Neural crest cell (in vitro differentiated cells): ENCODE measurements around the gene TCL1B. TPM values are rescaled to one million over a fixed set of nuclear protein-coding genes. Genes with fewer than 3 reads are reported as not detected.

Source experiments
- DNase-seq: peaks from one replicate; pipeline ENCODE4 v3.0.0; 2021; ENCODE audit warnings: low read depth, mixed read lengths, low spot score
- H3K27ac Mint-ChIP-seq: one replicate; pipeline ENCODE4 v1.8.0; 2021; ENCODE audit warnings: mild to moderate bottlenecking, mixed read lengths; ENCODE audit not compliant: unreplicated experiment
- H3K27me3 Mint-ChIP-seq: 2 replicates; pipeline ENCODE4 v1.8.0; 2021; ENCODE audit warnings: low read depth, mild to moderate bottlenecking, mixed read lengths
- H3K36me3 Mint-ChIP-seq: 2 replicates; pipeline ENCODE4 v1.8.0; 2021; ENCODE audit warnings: low read depth, mild to moderate bottlenecking, mixed read lengths
- H3K4me1 Mint-ChIP-seq: 2 replicates; pipeline ENCODE4 v1.8.0; 2021; ENCODE audit warnings: mixed read lengths
- H3K4me3 Mint-ChIP-seq: one replicate; pipeline ENCODE4 v1.8.0; 2021; ENCODE audit warnings: mild to moderate bottlenecking, mixed read lengths
- H3K9me3 Mint-ChIP-seq: 2 replicates; pipeline ENCODE4 v1.8.0; 2021; ENCODE audit warnings: mixed read lengths
- CTCF ChIP-seq: fragments of 200-600 bp; sonication (generic); conservative IDR thresholded peaks from 2 replicates; pipeline ENCODE4 v1.5.0; 2021; ENCODE audit warnings: antibody characterized with exemption, mild to moderate bottlenecking
- total RNA-seq: library from RNA; stranded (reverse); gene quantifications from 2 replicates; pipeline ENCODE4 v1.2.1, GENCODE V29; 2021

The TCL1B gene
- total RNA-seq, 1 donor from 2014 or later = not detected

- H3K4me3 Mint-ChIP-seq = no peak overlapping the region
- H3K9me3 Mint-ChIP-seq = peaks cover 4% of the 10 kb centered on the region
- no peak overlapping the region for H3K27ac Mint-ChIP-seq
- H3K36me3 Mint-ChIP-seq = no peaks in the 10 kb centered on the region
- no peak for DNase-seq
- H3K4me1 Mint-ChIP-seq = no peaks in the 10 kb centered on the region
- no peak for TF ChIP-seq CTCF
- H3K27me3 Mint-ChIP-seq = no peaks in the 10 kb centered on the region
Measured at GRCh38 chr14:95711476-95712176, 25.4 kb downstream of the TCL1B start.

- TF ChIP-seq CTCF = no peak
- no peak for DNase-seq
- Mint-ChIP-seq H3K4me1 (no peaks in the 10 kb centered on the region), H3K36me3 (no peaks in the 10 kb centered on the region), H3K4me3 (no peak overlapping the region), H3K27me3 (no peaks in the 10 kb centered on the region), H3K9me3 (peaks cover 4% of the 10 kb centered on the region), H3K27ac (no peak overlapping the region)
Measured at GRCh38 chr14:95712398-95712797, 26.2 kb downstream of the TCL1B start.

GRCh38 chr14:95713596-95714371, 27.6 kb downstream of the TCL1B start, which contains the start of gene TCL1A:
Gene TCL1A (minus strand): TSS chr14:95714125. CDS start chr14:95714066, 59 bp downstream.
- Mint-ChIP-seq H3K4me3 (no peak within 1 kb of the TSS), H3K9me3 (peaks cover 4% of the 10 kb centered on the region), H3K27ac (no peak within 1 kb of the TSS), H3K4me1 (no peaks in the 10 kb centered on the region), H3K36me3 (no peaks in the 10 kb centered on the region), H3K27me3 (peaks cover 2% of the 10 kb centered on the region)
- DNase-seq = no peak
- no peak for TF ChIP-seq CTCF

- TF ChIP-seq CTCF = no peak
- no peak for DNase-seq
- no peak overlapping the region for H3K4me3 Mint-ChIP-seq
Measured at GRCh38 chr14:95722525-95723190, 36.4 kb downstream of the TCL1B start.

GRCh38 chr14:95725685-95726336, 39.6 kb downstream of the TCL1B start:
- peaks cover 3% of the 10 kb centered on the region for H3K9me3 Mint-ChIP-seq
- no peak overlapping the region for H3K4me3 Mint-ChIP-seq
- H3K27me3 Mint-ChIP-seq = peaks cover 15% of the 10 kb centered on the region
- TF ChIP-seq CTCF = no peak
- no peak overlapping the region for H3K27ac Mint-ChIP-seq
- no peak for DNase-seq
- H3K4me1 Mint-ChIP-seq = no peaks in the 10 kb centered on the region
- no peaks in the 10 kb centered on the region for H3K36me3 Mint-ChIP-seq

More at GRCh38 chr14:95722525-95723190, 36.4 kb downstream of the TCL1B start:
- H3K36me3 Mint-ChIP-seq = no peaks in the 10 kb centered on the region
- no peaks in the 10 kb centered on the region for H3K4me1 Mint-ChIP-seq
- H3K27me3 Mint-ChIP-seq = peaks cover 15% of the 10 kb centered on the region
- peaks cover 3% of the 10 kb centered on the region for H3K9me3 Mint-ChIP-seq
- no peak overlapping the region for H3K27ac Mint-ChIP-seq
